Measurements from ENCODE around the gene PNPLA7. TPM values are rescaled to one million over a fixed set of nuclear protein-coding genes. Genes with fewer than 3 reads are reported as not detected.

PNPLA7 gene
- total RNA-seq, 1 donor from 2014 or later = 7.2 TPM

- Mint-ChIP-seq H3K9me3 (ENCODE audit: unreplicated experiment) (no peaks in the 10 kb centered on the region), H3K36me3 (ENCODE audit: unreplicated experiment) (peaks cover 3% of the 10 kb centered on the region), H3K4me3 (ENCODE audit: unreplicated experiment) (no peak overlapping the region), H3K27ac (ENCODE audit: unreplicated experiment) (no peak overlapping the region), H3K27me3 (ENCODE audit: unreplicated experiment) (no peaks in the 10 kb centered on the region), H3K4me1 (ENCODE audit: unreplicated experiment) (peaks cover 4% of the 10 kb centered on the region)
- DNase-seq (ENCODE audit: extremely low spot score, unreplicated experiment) = no peak
- TF ChIP-seq CTCF (IDR thresholded peaks at IDR 0.05) = no peak
Observed at GRCh38 chr9:137488906-137489305, 61.3 kb downstream of the PNPLA7 start.

GRCh38 chr9:137488327-137488653, 61.9 kb downstream of the PNPLA7 start:
- H3K27ac Mint-ChIP-seq (ENCODE audit: unreplicated experiment) = no peak overlapping the region
- DNase-seq (ENCODE audit: extremely low spot score, unreplicated experiment) = no peak
- peaks cover 5% of the 10 kb centered on the region for H3K4me1 Mint-ChIP-seq (ENCODE audit: unreplicated experiment)
- H3K36me3 Mint-ChIP-seq (ENCODE audit: unreplicated experiment) = peaks cover 3% of the 10 kb centered on the region
- H3K9me3 Mint-ChIP-seq (ENCODE audit: unreplicated experiment) = no peaks in the 10 kb centered on the region
- H3K27me3 Mint-ChIP-seq (ENCODE audit: unreplicated experiment) = no peaks in the 10 kb centered on the region
- no peak overlapping the region for H3K4me3 Mint-ChIP-seq (ENCODE audit: unreplicated experiment)
- no peak for TF ChIP-seq CTCF (IDR thresholded peaks at IDR 0.05)

- H3K9me3 Mint-ChIP-seq (ENCODE audit: unreplicated experiment) = no peaks in the 10 kb centered on the region
- H3K27ac Mint-ChIP-seq (ENCODE audit: unreplicated experiment) = no peak overlapping the region
- peaks cover 5% of the 10 kb centered on the region for H3K4me1 Mint-ChIP-seq (ENCODE audit: unreplicated experiment)
- H3K27me3 Mint-ChIP-seq (ENCODE audit: unreplicated experiment) = no peaks in the 10 kb centered on the region
- TF ChIP-seq CTCF (IDR thresholded peaks at IDR 0.05) = no peak
- DNase-seq (ENCODE audit: extremely low spot score, unreplicated experiment) = no peak
- H3K4me3 Mint-ChIP-seq (ENCODE audit: unreplicated experiment) = no peak overlapping the region
- H3K36me3 Mint-ChIP-seq (ENCODE audit: unreplicated experiment) = peaks cover 3% of the 10 kb centered on the region
Observed at GRCh38 chr9:137487454-137488326, 62.5 kb downstream of the PNPLA7 start.

- Mint-ChIP-seq H3K4me1 (ENCODE audit: unreplicated experiment) (peaks cover 14% of the 10 kb centered on the region), H3K27me3 (ENCODE audit: unreplicated experiment) (no peaks in the 10 kb centered on the region), H3K4me3 (ENCODE audit: unreplicated experiment) (no peak overlapping the region), H3K9me3 (ENCODE audit: unreplicated experiment) (no peaks in the 10 kb centered on the region), H3K36me3 (ENCODE audit: unreplicated experiment) (peaks cover 3% of the 10 kb centered on the region), H3K27ac (ENCODE audit: unreplicated experiment) (no peak overlapping the region)
- no peak for TF ChIP-seq CTCF (IDR thresholded peaks at IDR 0.05)
- no peak for DNase-seq (ENCODE audit: extremely low spot score, unreplicated experiment)
Observed at GRCh38 chr9:137486545-137487453, 63.4 kb downstream of the PNPLA7 start.

- Mint-ChIP-seq H3K27me3 (ENCODE audit: unreplicated experiment) (no peaks in the 10 kb centered on the region), H3K27ac (ENCODE audit: unreplicated experiment) (no peak overlapping the region), H3K36me3 (ENCODE audit: unreplicated experiment) (no peaks in the 10 kb centered on the region), H3K9me3 (ENCODE audit: unreplicated experiment) (no peaks in the 10 kb centered on the region), H3K4me1 (ENCODE audit: unreplicated experiment) (peaks cover 21% of the 10 kb centered on the region), H3K4me3 (ENCODE audit: unreplicated experiment) (no peak overlapping the region)
- no peak for TF ChIP-seq CTCF (IDR thresholded peaks at IDR 0.05)
- no peak for DNase-seq (ENCODE audit: extremely low spot score, unreplicated experiment)
Observed at GRCh38 chr9:137486141-137486490, 64.1 kb downstream of the PNPLA7 start.
